PFSK-1 (cell line): ENCODE results near the gene NEGR1.

Source experiments
- FOXP2 ChIP-seq: optimal IDR thresholded peaks from 2 replicates; pipeline ENCODE3; 2011; ENCODE audit warnings: borderline replicate concordance, control low read depth, inconsistent platforms; ENCODE audit not compliant: insufficient read depth; ENCODE audit errors: extremely low read length, extremely low read depth
- POLR2AphosphoS5 ChIP-seq: IDR thresholded peaks from 2 replicates; pipeline ENCODE4 v1.6.1; 2012; ENCODE audit warnings: low read depth, mild to moderate bottlenecking, control low read depth, low read length, moderate library complexity
- SIN3A ChIP-seq: IDR thresholded peaks from 2 replicates; pipeline ENCODE4 v1.6.1; 2012; ENCODE audit warnings: mild to moderate bottlenecking, low read length, moderate library complexity, borderline replicate concordance; ENCODE audit not compliant: insufficient read depth
- TAF1 ChIP-seq: IDR thresholded peaks from 2 replicates; pipeline ENCODE4 v1.6.1; 2012; ENCODE audit warnings: low read length, control low read depth, borderline replicate concordance; ENCODE audit not compliant: insufficient read depth
- TF ChIP-seq, protein P1 (sequence below), 2 experiments: IDR thresholded peaks; 2 replicates each; pipeline versions ENCODE4 v1.6.1 to v1.8.0; 2011 to 2012; ENCODE audit warnings: low read depth in 2 of 2, low read length in 2 of 2, control low read depth in 1 of 2, inconsistent platforms in 1 of 2, mild to moderate bottlenecking in 1 of 2, moderate library complexity in 1 of 2; ENCODE audit not compliant: insufficient read depth in 1 of 2

NEGR1 gene

DNA sequence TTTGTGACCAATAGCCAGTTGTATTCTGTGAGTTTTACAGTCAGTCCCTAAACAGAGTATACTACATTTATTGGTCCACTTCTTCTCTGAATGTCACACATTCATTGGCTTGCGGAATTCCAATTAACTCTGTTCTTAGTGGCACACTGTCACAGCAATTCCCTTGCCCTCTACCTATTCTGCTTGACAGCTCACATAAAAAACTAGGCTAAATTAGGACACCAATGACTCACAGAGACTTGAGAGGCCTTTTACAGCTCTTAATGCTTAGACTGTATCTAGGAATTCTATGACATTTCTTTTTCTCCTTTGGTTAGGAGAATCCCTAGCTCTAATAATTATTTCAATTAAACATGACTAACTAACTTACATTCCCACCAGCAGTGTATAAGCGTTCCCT is 104.1 kb downstream of the NEGR1 start:
- TF ChIP-seq FOXP2 (no peak), POLR2AphosphoS5 (no peak), TAF1 (no peak), SIN3A (no peak)
- TF ChIP-seq, protein P1, sequence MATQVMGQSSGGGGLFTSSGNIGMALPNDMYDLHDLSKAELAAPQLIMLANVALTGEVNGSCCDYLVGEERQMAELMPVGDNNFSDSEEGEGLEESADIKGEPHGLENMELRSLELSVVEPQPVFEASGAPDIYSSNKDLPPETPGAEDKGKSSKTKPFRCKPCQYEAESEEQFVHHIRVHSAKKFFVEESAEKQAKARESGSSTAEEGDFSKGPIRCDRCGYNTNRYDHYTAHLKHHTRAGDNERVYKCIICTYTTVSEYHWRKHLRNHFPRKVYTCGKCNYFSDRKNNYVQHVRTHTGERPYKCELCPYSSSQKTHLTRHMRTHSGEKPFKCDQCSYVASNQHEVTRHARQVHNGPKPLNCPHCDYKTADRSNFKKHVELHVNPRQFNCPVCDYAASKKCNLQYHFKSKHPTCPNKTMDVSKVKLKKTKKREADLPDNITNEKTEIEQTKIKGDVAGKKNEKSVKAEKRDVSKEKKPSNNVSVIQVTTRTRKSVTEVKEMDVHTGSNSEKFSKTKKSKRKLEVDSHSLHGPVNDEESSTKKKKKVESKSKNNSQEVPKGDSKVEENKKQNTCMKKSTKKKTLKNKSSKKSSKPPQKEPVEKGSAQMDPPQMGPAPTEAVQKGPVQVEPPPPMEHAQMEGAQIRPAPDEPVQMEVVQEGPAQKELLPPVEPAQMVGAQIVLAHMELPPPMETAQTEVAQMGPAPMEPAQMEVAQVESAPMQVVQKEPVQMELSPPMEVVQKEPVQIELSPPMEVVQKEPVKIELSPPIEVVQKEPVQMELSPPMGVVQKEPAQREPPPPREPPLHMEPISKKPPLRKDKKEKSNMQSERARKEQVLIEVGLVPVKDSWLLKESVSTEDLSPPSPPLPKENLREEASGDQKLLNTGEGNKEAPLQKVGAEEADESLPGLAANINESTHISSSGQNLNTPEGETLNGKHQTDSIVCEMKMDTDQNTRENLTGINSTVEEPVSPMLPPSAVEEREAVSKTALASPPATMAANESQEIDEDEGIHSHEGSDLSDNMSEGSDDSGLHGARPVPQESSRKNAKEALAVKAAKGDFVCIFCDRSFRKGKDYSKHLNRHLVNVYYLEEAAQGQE (IDR thresholded peaks at IDR 0.05; ENCODE audit: insufficient read depth in 1 of 2, low read depth in 2 of 2, low read length in 2 of 2): no peak

DNA sequence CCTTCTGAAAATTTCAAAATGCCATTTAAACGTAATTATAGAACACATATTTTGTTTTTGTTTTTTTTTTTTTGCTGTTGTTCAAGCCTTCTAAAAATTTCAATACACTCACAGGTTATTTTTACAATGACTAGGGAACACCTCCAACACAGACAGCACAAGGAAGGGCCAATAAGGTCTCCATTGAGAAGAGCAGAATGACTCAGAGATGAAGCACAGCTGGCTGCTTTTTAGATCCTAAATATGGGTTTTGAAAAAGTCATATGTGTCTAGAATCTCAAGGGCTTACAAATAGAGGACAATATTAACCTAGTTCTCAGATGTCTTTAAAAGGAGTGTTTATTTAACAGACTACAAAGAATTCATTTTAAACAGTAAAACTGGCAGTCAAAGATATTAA is 104.6 kb downstream of the NEGR1 start:
- no peak for TF ChIP-seq POLR2AphosphoS5
- TF ChIP-seq, protein P1 (IDR thresholded peaks at IDR 0.05; ENCODE audit: insufficient read depth in 1 of 2, low read depth in 2 of 2, low read length in 2 of 2): no peak
- no peak for TF ChIP-seq SIN3A
- TF ChIP-seq TAF1: no peak
- TF ChIP-seq FOXP2: no peak

DNA sequence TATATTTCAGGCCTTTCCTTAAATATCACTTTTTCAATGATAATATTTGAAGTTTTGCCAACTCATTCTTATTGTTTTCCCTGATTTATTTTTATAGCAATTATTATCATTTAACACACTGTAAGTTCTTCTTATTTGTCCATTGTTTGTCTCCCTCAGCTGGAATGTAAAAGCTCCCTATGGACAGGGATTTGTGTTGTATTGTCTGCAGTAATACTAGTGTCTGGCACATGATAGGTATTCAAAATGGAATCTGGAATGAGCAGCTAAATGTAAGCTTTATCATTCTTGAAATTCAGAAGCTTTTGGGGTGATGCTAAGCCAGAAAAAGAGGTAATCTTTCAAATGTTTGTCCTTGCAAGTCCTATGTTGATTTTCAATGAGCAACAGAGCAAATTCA is 112.1 kb downstream of the NEGR1 start:
- TF ChIP-seq, protein P1 (IDR thresholded peaks at IDR 0.05; ENCODE audit: insufficient read depth in 1 of 2, low read depth in 2 of 2, low read length in 2 of 2): no peak
- TF ChIP-seq TAF1: no peak
- no peak for TF ChIP-seq FOXP2
- no peak for TF ChIP-seq SIN3A
- no peak for TF ChIP-seq POLR2AphosphoS5

DNA sequence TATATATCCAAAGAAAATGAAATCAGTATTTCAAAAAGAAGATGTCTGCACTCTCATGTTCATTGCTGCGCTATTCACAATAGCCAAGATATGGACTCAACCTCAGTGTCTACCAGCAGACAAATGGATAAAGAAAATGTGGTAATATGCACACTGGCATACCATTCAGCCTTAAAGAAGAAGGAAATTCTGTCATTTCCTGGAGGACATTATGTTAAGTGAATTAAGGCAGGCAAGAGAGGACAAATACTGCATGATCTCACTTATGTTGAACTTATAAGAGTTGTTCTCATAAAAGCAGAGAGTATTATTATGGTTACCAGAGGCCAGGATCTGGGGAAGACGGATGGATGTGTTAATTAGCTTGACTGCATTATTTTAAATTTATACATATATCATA is 115.9 kb downstream of the NEGR1 start:
- TF ChIP-seq, protein P1 (IDR thresholded peaks at IDR 0.05; ENCODE audit: insufficient read depth in 1 of 2, low read depth in 2 of 2, low read length in 2 of 2): no peak
- TF ChIP-seq FOXP2 (no peak), TAF1 (no peak), POLR2AphosphoS5 (no peak), SIN3A (no peak)

DNA sequence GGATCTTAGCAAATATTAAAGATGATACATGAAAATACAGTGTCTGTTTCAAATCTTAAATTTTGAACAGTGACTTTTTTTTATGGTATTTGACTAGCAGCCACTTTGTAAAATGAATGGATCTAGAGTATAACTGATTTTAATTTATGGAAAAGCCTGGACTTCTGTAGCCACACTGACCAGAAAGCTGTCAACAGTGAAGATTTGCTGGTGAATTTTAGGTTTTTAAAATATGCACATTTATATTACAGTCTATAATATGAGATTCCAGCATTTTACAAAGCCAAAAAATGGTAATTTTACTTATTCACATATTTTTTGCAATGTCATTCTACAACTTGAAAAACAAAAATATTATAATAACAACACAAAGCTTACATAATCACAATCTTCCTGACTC is 131.8 kb downstream of the NEGR1 start:
- TF ChIP-seq POLR2AphosphoS5 (no peak), TAF1 (no peak), SIN3A (no peak), FOXP2 (no peak)
- TF ChIP-seq, protein P1 (IDR thresholded peaks at IDR 0.05; ENCODE audit: insufficient read depth in 1 of 2, low read depth in 2 of 2, low read length in 2 of 2): no peak
